Measurements from ENCODE around the gene PTPN9.
"Not testable (repeated sequence)": the region's sequence is repeated elsewhere in the genome, so short reads cannot be mapped to it uniquely, and the experiment has no call there.

PTPN9 gene

GRCh38 chr15:75493732-75494131 lies 85.4 kb downstream of the PTPN9 start:
- in situ Hi-C loops (cut with HindIII; ENCODE audit: low sequenced_read_pairs), result no loop called here
- no peak overlapping the region for H3K4me3 ChIP-seq (ENCODE audit: low read depth, low read length)
- TF ChIP-seq CTCF (IDR thresholded peaks at IDR 0.05; ENCODE audit: low read depth, low read length), result no peak
- DNase-seq (ENCODE audit: low read depth, low spot score), result no peak

GRCh38 chr15:75483961-75484360 lies 95.2 kb downstream of the PTPN9 start:
- no peak overlapping the region for H3K4me3 ChIP-seq (ENCODE audit: low read depth, low read length)
- in situ Hi-C loops (cut with HindIII; ENCODE audit: low sequenced_read_pairs), result no loop called here
- TF ChIP-seq CTCF (IDR thresholded peaks at IDR 0.05; ENCODE audit: low read depth, low read length), result no peak
- no peak for DNase-seq (ENCODE audit: low read depth, low spot score)

- H3K4me3 ChIP-seq (ENCODE audit: low read depth, low read length); in situ Hi-C loops (cut with HindIII; ENCODE audit: low sequenced_read_pairs); DNase-seq (ENCODE audit: low read depth, low spot score): not testable (repeated sequence)
Observed at GRCh38 chr15:75483556-75483955, 95.6 kb downstream of the PTPN9 start.

- TF ChIP-seq CTCF (IDR thresholded peaks at IDR 0.05; ENCODE audit: low read depth, low read length), result no peak
- DNase-seq (ENCODE audit: low read depth, low spot score), result no peak
- in situ Hi-C loops (cut with HindIII; ENCODE audit: low sequenced_read_pairs), result no loop called here
- no peak overlapping the region for H3K4me3 ChIP-seq (ENCODE audit: low read depth, low read length)
Observed at GRCh38 chr15:75483106-75483505, 96.0 kb downstream of the PTPN9 start.

- DNase-seq (ENCODE audit: low read depth, low spot score); H3K4me3 ChIP-seq (ENCODE audit: low read depth, low read length); in situ Hi-C loops (cut with HindIII; ENCODE audit: low sequenced_read_pairs): not testable (repeated sequence)
Observed at GRCh38 chr15:75480463-75480862, 98.7 kb downstream of the PTPN9 start.

- TF ChIP-seq CTCF (IDR thresholded peaks at IDR 0.05; ENCODE audit: low read depth, low read length), result no peak
- in situ Hi-C loops (cut with HindIII; ENCODE audit: low sequenced_read_pairs), result no loop called here
- H3K4me3 ChIP-seq (ENCODE audit: low read depth, low read length), result no peak overlapping the region
- DNase-seq (ENCODE audit: low read depth, low spot score), result no peak
Observed at GRCh38 chr15:75479670-75480069, 99.4 kb downstream of the PTPN9 start.

- H3K4me3 ChIP-seq (ENCODE audit: low read depth, low read length); in situ Hi-C loops (cut with HindIII; ENCODE audit: low sequenced_read_pairs); DNase-seq (ENCODE audit: low read depth, low spot score): not testable (repeated sequence)
Observed at GRCh38 chr15:75477094-75477493, 102.0 kb downstream of the PTPN9 start.

- DNase-seq (ENCODE audit: low read depth, low spot score), result no peak
- in situ Hi-C loops (cut with HindIII; ENCODE audit: low sequenced_read_pairs), result no loop called here
- no peak overlapping the region for H3K4me3 ChIP-seq (ENCODE audit: low read depth, low read length)
- TF ChIP-seq CTCF (IDR thresholded peaks at IDR 0.05; ENCODE audit: low read depth, low read length), result no peak
Observed at GRCh38 chr15:75468913-75469598, 110.1 kb downstream of the PTPN9 start.

Data from astrocyte of the spinal cord (primary cell).